ENCODE measurements around the gene NIFK.

NIFK gene

GRCh38 chr2:121731366-121731765 is 5.3 kb downstream of the NIFK start:
- no peak for TF ChIP-seq EP300 (IDR thresholded peaks at IDR 0.05; ENCODE audit: borderline replicate concordance)
- TF ChIP-seq YY1 (IDR thresholded peaks at IDR 0.05; ENCODE audit: low read depth), result no peak
- no peak for TF ChIP-seq FOXM1 (IDR thresholded peaks at IDR 0.05; ENCODE audit: borderline replicate concordance, low read depth)
- no peak for TF ChIP-seq TAF1 (IDR thresholded peaks at IDR 0.05; ENCODE audit: low read depth)
- no peak for TF ChIP-seq USF1 (IDR thresholded peaks at IDR 0.05)
- no peak for TF ChIP-seq EGR1 (IDR thresholded peaks at IDR 0.05)
- no peak for TF ChIP-seq CEBPB (IDR thresholded peaks at IDR 0.05)
- TF ChIP-seq TEAD4 (IDR thresholded peaks at IDR 0.05), result no peak
- no peak for TF ChIP-seq NFIC (IDR thresholded peaks at IDR 0.05)
- TF ChIP-seq REST (IDR thresholded peaks at IDR 0.05; ENCODE audit: low read depth), result no peak
- no peak for TF ChIP-seq ZBTB7A (IDR thresholded peaks at IDR 0.05; ENCODE audit: low read depth)

GRCh38 chr2:121727950-121728349 is 8.7 kb downstream of the NIFK start:
- TF ChIP-seq MAX (IDR thresholded peaks at IDR 0.05), result no peak
- no peak for TF ChIP-seq EGR1 (IDR thresholded peaks at IDR 0.05)
- TF ChIP-seq ZBTB7A (IDR thresholded peaks at IDR 0.05; ENCODE audit: low read depth), result no peak
- TF ChIP-seq CEBPB (IDR thresholded peaks at IDR 0.05), result no peak
- TF ChIP-seq CREB1 (IDR thresholded peaks at IDR 0.05; ENCODE audit: low read depth), result no peak
- TF ChIP-seq RAD21 (IDR thresholded peaks at IDR 0.05; ENCODE audit: low read depth), result no peak
- TF ChIP-seq TCF12 (IDR thresholded peaks at IDR 0.05; ENCODE audit: low read depth), result no peak
- TF ChIP-seq YY1 (IDR thresholded peaks at IDR 0.05; ENCODE audit: low read depth), result no peak
- no peak for TF ChIP-seq NFIC (IDR thresholded peaks at IDR 0.05)
- TF ChIP-seq TEAD4 (IDR thresholded peaks at IDR 0.05), result no peak
- no peak for TF ChIP-seq REST (IDR thresholded peaks at IDR 0.05; ENCODE audit: low read depth)
- TF ChIP-seq EP300 (IDR thresholded peaks at IDR 0.05; ENCODE audit: borderline replicate concordance), result no peak
- no peak for TF ChIP-seq TAF1 (IDR thresholded peaks at IDR 0.05; ENCODE audit: low read depth)
- no peak for TF ChIP-seq FOXM1 (IDR thresholded peaks at IDR 0.05; ENCODE audit: borderline replicate concordance, low read depth)
- TF ChIP-seq USF1 (IDR thresholded peaks at IDR 0.05), result no peak

GRCh38 chr2:121727332-121727731 is 9.3 kb downstream of the NIFK start:
- TF ChIP-seq USF1 (IDR thresholded peaks at IDR 0.05) (no peak), EGR1 (IDR thresholded peaks at IDR 0.05) (no peak), TCF12 (IDR thresholded peaks at IDR 0.05; ENCODE audit: low read depth) (no peak), CEBPB (IDR thresholded peaks at IDR 0.05) (no peak), REST (IDR thresholded peaks at IDR 0.05; ENCODE audit: low read depth) (no peak), TEAD4 (IDR thresholded peaks at IDR 0.05) (no peak)

- no peak for TF ChIP-seq EGR1 (IDR thresholded peaks at IDR 0.05)
- no peak for TF ChIP-seq CREB1 (IDR thresholded peaks at IDR 0.05; ENCODE audit: low read depth)
- TF ChIP-seq TCF12 (IDR thresholded peaks at IDR 0.05; ENCODE audit: low read depth), result no peak
- TF ChIP-seq ZBTB7A (IDR thresholded peaks at IDR 0.05; ENCODE audit: low read depth), result no peak
- no peak for TF ChIP-seq RAD21 (IDR thresholded peaks at IDR 0.05; ENCODE audit: low read depth)
- no peak for TF ChIP-seq USF1 (IDR thresholded peaks at IDR 0.05)
- no peak for TF ChIP-seq REST (IDR thresholded peaks at IDR 0.05; ENCODE audit: low read depth)
- no peak for TF ChIP-seq YY1 (IDR thresholded peaks at IDR 0.05; ENCODE audit: low read depth)
- TF ChIP-seq MAX (IDR thresholded peaks at IDR 0.05), result no peak
- TF ChIP-seq NFIC (IDR thresholded peaks at IDR 0.05), result no peak
- no peak for TF ChIP-seq FOXM1 (IDR thresholded peaks at IDR 0.05; ENCODE audit: borderline replicate concordance, low read depth)
- TF ChIP-seq CEBPB (IDR thresholded peaks at IDR 0.05), result no peak
- TF ChIP-seq TEAD4 (IDR thresholded peaks at IDR 0.05), result no peak
- no peak for TF ChIP-seq TAF1 (IDR thresholded peaks at IDR 0.05; ENCODE audit: low read depth)
- no peak for TF ChIP-seq EP300 (IDR thresholded peaks at IDR 0.05; ENCODE audit: borderline replicate concordance)
These were observed 13.4 kb downstream of the NIFK start for GRCh38 chr2:121723316-121723715.

Data from Ishikawa (cell line).